Retina (tissue), 1 donor: ENCODE results near the gene MMP19.
A peak's percentile ranks its signal among the peaks of the same experiment; 100 is the strongest.
"Not testable (repeated sequence)": the region's sequence is repeated elsewhere in the genome, so short reads cannot be mapped to it uniquely, and the experiment has no call there.

Experiments
- DNase-seq: peaks from one replicate; pipeline ENCODE4 v3.0.0-alpha.2; 2016

Gene MMP19

DNA sequence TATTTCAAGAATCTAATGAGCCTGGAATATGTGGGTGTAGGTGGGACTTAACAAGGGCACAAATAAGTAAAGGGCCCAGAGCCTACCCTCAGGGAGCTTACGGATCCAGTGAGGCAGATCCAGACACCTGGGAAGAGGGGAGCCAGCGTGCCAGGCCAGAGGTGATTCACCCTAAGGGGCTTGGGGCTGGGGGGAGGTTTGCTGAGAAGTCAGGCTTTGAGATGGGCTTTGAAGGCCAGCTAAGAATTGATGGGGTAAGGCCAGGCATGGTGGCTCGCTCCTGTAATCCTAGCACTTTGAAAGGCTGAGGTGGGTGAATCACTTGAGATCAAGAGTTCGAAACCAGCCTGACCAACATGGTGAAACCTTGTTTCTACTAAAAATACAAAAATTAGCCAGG, 695 bp upstream of the MMP19 start:
- DNase-seq = no peak

DNA sequence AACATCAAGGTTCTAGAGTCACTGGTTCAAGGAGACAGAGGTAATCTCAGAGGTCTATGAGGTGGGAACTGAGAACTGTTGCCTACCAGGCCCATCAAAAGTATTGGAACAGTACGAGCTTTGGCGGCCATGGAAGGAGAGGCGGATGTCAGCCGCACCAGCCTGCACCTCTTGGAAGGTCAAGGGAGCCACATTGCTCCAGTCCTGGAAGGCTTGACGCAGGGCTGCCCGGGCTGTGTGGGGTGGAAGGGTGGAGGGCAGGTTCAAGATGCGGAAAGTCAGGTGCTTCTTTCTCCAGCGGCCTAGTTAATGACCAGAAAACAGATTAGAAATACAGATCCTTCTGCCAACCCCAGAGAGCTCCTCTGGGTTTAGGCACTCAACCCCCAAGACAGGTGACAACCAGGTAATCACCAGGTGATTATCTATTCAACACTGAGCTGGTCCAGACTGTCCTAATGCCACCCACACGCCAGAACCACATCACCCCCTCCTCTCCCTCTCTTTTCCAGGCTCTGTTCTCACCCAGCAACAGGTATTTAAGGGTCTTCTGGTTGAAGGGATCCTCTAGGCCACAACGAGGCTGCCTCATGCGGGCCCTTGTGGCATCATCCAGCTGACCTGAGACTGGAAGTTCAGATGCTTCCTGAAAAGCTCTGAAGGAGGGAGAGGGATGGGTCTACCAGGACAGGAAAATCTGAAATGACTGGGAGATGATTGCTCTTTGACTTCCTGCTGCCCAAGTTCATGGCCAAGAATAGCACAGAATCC, 2.0 kb downstream of the MMP19 start:
- no peak for DNase-seq

DNA sequence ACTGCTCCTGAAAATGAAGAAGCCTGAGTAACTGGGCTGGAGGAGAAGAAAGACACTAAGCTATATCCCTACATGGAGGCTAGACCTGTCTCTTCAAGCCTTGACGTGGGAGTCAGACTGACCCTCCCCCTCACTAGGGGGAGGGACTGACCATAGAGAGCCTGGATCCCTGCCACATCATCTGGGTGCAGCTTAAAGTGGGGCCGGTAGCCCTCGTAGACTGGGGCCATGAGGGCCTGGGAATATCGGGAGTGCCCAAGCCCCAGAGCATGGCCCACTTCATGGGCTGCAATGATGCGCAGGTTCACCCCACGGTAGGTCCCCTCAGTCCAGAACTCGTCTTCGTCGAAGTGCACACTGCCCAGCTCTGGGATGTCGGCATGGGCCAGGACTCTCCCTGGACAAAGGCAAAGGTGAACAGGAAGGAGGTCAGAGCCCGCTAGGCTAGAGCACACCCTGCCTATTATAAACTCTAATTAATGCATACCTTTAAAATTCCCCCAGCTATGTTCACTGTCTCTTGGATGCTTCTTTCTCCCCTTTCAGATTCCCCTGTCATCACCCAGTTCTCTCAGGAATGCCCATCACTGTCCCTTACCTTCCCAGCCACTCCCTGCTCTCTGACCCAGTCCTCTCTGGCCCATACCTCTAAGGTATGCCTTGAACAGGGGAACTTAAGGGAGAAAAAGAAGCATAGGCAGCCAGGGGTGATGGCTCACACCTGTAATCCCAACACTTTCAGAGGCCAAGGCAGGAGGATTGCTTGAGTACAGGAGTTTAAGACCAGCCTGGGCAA, 3.2 kb downstream of the MMP19 start:
- no peak for DNase-seq

DNA sequence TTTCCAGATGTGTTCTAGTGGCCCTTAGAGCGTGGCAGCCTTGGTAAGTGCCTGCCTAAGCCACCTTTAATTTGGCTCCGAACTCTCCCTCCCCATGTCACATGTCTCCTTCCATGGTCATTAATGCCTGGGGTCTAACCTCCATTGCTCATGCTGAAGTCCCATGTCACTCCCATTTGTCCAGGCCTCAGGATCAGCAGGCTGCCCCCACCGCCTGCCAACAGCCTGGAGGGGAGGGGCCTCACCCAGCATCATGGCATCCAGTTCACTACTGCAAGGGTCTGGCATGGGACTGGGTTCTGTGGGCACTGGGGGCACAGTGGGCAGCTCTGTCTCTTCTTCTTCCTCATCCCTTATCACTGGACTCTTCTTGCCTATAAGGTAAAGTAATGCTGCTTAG, 4.4 kb downstream of the MMP19 start:
- DNase-seq = no peak

DNA sequence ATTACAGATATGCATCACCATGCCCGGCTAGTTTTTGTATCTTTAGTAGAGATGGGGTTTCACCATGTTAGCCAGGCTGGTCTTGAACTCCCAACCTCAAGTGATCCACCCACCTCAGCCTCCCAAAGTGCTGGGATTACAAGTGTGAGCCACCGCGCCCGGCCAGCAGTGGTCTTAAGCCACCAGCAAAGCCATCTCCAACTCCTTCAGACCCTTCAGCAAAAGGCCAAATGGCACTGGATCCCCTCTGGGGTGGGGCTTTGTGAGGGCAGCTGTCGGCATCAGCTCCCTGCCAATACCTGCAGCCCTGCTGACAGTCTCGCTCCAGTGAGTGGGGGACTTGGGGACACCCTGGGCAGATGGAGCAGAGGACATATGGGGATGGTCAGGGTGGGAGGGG, 8.3 kb downstream of the MMP19 start:
- DNase-seq = not testable (repeated sequence)

DNA sequence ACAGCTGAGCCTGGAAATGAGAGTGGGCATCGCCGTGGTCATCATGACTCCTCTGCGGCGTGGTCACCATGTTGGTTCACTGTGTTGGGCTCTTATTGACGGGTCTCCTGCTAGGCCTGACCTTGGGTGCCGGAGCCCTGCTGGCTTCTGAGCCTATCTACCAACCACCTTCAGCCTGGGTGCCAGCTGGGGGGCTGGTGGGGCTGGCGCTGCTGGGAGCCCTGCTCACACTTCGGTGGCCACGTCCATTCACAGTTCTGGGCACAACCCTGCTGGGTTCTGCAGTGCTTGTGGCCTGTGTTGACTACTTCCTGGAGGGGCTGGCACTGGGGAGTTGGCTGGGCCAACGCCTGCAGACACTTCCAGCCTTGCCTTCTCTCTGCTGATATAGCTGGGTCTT, 9.7 kb downstream of the MMP19 start:
- DNase-seq = no peak

DNA sequence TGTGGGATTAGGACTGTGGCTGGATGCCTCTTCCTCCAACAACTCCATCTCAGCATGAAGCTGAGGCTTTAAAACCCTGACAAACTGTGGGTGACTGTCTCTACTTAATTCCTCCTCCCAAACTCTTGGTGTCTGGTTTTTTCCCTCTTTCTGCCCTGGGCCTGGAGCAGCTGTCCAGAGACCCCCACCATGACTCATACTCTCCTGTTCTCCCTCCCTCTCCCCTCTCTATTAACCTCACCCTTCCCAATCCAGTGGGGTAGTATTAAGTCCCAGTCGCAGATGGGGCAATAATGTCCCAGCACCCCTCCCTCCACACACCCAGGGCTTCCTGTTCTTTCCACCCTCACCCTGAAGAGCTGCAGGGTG, 11.3 kb downstream of the MMP19 start:
- no peak for DNase-seq

DNA sequence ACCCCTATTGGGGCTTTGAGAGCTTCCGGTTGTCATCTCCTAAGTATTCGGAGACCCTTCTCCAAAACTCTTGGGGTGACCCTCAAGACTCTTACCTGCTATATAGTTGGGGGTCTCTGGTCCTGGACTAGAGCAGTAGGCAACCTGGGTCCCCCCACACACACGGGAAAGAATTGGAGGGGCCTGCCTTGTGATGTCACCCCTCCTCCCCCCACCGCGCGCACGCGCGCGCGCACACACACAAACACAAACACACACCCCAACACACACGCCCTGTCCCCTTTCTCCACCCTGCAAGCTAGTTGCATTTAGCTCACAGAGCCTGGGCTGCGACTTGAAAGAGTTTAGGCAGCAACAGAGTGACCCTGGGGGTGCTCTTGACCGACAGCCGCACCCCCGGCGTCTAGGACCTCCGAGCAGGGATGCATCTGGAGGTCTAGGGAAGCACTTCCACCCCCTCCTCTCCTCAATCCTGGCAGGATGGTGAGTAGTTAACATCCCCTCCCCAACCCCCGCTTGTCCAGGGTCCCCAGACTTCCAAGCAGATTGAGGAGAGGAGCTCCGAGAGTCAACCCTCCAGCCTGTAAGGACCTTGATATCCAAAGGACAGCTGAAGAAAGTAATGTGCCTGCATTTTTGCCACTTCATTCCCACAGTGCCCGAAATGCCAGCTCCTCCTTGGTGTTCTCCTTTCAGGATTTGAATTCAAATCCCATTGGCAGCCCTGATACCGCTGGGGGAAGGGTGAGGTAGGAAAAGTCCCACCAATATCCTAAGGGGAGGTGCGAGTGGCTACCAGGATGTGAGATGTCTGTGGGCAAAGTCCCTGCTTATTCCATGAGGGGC, 11.9 kb downstream of the MMP19 start:
- DNase-seq = peak; percentile 97

DNA sequence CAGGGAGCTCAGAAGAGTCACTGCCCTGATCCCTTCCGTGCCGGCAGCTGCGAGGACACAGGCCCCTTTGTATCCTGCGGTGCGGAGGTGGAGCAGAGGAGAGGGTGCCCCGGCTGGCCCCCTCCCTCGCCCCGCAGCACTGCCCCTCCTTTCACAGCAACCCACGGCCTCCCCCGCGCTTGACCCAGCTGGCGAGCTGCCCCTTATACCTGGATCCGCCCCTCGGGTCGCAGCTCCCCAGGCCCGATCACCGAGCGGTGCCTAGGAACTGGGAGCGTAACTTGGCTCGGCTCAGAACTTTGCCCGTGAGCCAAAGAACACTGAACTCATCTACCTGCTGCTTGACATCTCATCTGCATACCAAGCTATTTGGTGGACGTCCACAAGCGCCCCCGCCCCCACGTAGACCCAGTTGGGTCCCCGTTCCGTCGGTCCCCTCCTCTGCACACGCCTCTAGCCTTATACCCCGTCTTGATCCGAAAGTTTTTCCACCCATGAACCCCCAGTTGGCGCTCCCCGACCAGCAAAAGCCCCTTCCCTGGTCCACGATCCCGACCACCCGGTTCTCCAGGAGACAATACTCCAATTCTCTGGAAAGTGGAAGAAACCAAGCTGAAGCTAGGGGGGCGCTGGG, 12.7 kb downstream of the MMP19 start:
- peak; percentile 96 for DNase-seq

DNA sequence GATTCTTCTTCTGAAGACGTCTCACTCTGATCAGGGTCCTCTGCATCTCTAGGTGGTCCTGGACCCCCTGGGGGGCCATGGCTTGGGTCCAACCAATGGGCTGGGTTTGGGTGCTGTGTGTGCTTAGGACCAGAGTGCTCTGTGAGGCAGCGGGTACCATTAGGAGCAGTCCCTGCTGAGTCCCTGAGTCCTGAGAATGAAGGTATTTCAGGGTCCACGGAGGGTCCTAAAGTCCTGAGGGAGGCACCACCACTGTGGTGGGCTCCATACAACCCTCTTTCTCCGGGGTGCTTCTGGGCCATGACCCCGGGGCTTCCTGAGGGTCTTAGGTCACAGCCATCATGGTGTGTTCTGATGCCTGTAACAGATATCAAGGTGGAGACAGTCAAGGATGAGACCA, 14.4 kb downstream of the MMP19 start:
- no peak for DNase-seq

DNA sequence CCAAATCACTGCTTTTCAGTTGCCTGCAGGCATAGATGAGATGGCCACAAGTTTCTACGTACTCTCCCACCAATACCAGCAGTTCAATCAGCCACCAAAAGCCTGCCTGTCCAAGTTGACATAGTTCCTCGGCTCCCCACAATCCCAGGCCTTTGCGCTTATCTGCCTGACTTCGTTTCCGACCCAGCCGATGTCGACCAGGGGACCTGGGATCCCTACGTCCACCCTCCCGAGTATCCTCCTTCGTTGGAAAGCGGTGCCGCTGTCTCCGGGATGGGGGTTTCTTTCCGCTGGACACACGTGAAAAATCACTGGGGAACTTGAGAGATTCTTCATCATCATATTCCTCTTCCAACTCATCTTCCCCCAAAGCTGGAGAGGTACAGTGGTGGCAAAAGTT, 14.9 kb downstream of the MMP19 start:
- no peak for DNase-seq

DNA sequence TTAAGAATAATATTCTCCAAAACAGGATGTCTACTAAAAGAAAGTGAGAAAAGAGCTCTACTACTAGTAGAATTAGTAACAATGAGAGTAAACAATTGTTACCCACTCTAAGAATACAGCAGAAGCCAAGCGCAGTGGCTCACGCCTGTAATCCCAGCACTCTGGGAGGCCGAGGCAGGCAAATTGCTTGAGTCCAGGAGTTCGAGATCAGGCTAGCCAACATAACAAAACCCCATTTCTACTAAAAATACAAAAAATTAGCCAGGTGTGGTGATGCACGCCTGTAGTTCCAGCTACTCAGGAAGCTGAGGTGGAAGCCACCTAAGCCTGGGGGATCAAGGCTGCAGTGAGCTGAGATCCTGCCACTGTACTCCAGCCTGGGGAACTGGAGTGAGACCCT, 18.0 kb downstream of the MMP19 start:
- no peak for DNase-seq

DNA sequence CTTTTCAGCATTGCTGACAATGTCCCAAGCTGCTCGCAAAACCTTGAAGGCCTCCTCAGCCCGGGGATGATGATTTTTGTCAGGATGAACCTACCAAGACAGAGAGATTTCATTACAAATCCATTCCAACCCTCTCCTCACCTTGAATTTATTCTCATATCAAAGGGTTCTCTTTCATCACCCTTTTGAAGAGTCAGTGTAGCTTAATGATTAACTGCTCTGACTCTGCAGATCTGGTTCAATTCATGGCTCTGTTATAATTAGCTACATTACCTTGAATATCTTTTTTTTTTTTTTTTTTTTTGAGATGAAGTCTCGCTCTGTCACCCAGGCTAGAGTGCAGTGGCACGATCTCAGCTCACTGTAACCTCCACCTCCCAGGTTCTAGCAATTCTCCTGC, 19.3 kb downstream of the MMP19 start:
- DNase-seq = no peak

DNA sequence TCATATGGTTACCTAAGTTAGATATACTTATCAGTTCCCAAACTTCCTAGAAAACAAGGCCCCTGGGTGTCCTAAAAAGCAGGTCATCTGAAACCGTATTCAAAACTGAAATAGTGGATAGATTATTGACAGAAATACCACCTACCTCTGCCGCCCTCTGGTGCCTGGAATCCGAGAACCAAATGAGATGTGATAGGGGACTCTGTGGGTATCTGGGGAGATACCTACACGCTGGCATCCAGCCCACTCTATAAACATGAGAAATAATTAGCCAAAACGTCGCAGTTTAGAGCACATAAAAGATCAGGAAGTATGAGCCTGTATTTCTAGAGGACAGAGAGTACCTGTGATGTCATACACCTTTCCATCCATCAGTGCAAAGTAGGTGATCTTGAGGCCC, 20.5 kb downstream of the MMP19 start:
- DNase-seq = no peak

DNA sequence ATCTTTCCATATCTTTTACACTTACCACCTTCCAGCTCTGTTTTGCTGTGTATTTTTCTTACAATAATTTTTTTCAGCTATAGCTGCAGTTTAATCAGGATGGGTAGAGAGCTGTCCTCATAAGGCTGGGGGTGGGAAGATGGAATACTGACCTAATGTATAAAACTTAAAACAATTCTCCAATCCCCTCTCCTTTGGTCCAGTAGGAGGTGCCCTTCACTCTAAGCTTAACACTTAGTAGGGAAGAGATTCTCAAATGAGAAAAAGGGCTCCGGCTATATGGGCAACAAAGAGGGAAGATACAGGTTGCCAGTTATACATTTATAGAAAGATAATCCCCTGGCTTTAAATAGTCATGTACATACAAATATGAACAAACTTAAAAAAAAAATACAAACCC, 22.1 kb downstream of the MMP19 start:
- DNase-seq = no peak

DNA sequence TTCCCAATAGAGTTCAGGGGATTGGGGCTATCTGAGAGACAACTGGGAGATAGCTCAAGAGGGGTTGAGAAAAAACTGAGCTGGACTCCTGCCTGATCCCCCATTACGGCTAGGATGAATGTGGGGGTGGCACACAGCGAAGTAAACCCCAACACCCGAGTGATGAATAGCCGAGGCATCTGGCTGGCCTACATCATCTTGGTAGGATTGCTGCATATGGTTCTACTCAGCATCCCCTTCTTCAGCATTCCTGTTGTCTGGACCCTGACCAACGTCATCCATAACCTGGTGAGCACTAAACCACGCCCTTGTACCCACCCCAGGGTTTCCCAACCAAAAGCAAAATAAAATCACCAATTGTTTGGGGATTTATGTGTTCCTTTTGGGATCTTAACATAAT, 23.9 kb downstream of the MMP19 start:
- no peak for DNase-seq

DNA sequence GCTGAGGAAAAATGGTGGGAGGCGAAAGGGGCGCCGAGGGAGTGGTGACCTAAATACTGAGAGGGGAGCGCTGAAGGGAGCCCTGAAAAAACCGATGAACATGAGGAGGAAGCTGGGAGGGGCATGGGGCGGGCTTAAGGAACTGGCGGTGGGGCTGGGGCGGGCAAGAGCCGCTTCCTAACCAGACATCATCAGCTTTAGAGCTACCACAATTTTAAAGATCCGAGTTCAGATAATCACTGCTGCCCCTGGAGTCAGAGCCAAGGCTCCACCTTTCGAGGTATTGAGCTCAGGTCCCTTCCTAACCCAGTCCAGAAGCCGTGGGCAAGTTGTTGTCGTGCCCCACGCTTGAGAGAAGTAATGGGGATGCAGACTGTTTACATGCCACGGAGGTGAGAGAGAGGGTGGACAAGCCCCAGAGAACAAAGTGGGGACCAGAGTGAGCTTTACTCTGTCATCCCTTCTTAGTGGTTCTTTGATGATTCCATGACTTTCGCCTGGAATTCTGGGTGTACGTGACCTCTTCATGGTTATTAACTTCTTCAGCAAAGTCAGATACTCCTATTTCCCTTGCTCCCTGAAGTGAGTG, 24.5 kb downstream of the MMP19 start:
- DNase-seq = no peak

DNA sequence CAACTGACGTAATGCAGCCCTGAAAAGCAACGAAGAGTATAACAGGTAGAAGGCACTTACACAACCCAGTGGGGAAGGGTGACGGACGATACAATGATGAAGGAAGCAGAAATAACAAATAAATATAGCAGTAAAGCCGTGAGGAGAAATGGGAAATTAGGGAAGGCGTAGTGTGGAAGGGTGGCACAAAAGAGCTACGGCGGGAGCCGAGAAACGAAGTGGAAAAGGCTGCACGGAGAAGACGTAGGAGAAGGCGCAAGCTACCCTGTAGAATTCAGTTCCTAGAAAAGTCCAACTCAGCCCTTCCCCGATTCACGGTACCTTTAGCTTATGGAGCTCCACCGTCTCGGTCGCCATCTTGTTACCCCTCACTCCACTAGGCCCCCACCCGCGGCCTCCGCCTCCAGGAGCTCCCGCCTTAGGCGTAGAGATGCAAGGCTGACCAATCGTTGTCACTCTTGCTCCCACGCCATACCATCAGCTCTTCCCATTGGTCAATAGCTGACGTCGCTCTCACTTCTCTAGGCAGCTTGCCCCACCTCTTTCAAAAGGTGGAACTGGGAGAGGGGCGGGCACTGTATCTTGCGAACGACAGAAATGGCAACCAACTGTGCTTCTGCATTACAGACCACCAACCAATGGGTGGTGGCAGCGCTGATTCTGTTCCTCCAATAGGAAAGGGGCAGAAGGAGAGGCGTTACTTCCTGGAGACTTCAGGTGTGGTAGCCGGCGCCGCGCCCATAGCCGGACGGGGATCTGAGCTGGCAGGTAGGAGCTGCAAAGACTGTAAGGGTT, 25.2 kb downstream of the MMP19 start, which contains the start of the genes ORMDL2 and SARNP:
TSS of gene ORMDL2 (plus strand) at position 697 of the 795 bp plus-strand sequence. CDS start 959 bp downstream, outside the sequence.
TSS of gene SARNP (minus strand) at position 380 of the 795 bp plus-strand sequence. CDS start at position 357, 23 bp downstream.
- peak; percentile 98 for DNase-seq

DNA sequence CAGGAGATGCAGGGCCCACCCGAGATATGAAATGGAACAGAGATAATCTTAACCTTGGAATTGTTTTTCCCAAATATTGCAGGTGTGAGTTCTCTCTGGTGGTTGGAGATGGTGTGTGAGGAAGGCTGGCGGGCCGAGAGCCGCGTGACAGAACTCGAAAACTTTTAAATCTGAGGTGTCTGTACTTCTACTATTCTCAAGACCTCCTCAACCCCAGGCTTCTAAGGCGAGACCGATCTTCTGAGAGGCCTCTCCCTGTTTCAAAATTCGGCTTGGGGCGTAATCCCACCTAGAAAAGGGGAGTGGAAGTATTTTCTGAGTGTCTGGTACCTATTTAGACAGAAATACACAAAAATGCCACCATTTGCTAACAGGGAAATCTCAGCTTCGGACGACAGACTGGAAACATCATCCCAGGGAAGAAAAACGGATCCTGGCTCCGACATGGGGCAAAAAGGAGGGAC, 25.8 kb downstream of the MMP19 start:
- DNase-seq = no peak

DNA sequence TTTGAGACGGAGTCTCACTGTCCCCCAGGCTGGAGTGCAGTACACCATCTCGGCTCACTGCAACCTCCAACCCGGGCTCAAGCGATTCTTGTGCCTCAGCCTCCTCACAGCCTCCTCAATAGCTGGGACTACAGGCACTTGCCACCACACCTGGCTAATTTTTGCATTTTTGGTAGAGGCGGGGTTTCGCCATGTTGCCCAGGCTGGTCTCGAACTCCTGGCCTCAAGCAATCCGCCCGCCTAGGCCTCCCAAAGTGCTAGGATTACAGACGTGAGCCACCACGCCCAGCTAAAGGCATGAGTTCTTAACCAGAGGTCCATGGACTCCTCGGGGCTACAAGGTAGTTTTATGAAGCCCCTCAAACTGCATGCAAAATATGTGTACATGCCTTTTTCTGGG, 27.3 kb downstream of the MMP19 start:
- no peak for DNase-seq

DNA sequence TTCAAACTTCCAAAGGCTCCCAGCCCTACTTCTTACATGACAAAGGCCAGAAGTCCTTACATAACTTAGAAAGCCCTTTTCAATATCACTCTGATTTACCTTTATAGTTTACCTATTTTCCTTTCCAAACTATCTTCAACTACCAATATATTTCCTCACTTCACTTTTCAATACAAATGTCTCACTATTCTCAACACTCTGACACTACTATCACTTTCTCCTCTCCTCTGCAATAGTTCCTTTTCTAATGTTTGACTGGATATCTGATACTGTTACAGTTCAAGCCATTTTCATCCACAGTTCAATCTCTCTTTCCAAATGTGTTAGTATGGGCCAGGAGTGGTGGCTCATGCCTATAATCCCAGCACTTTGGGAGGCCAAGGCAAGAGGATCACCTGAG, 28.5 kb downstream of the MMP19 start:
- DNase-seq = no peak
